Spinal cord (tissue), 10 donors: ENCODE results near the gene GNA12. TPM values are rescaled to one million over a fixed set of nuclear protein-coding genes. Genes with fewer than 3 reads are reported as not detected.

Source experiments
- DNase-seq, 6 donors: peaks; one replicate each; pipeline versions ENCODE4 v3.0.0 to v3.0.0-alpha.2; 2013 to 2015; ENCODE audit warnings: low spot score in 6 of 6, low read depth in 4 of 6
- H3K27ac ChIP-seq: one replicate; pipeline ENCODE4 v1.5.1; 2013; ENCODE audit warnings: low read depth, low read length, control low read depth
- H3K27me3 ChIP-seq: one replicate; pipeline ENCODE4 v1.6.1; 2013; ENCODE audit warnings: low read length; ENCODE audit not compliant: control insufficient read depth, insufficient read depth
- H3K36me3 ChIP-seq: one replicate; pipeline ENCODE4 v1.6.1; 2013; ENCODE audit warnings: low read length; ENCODE audit not compliant: control insufficient read depth, insufficient read depth
- H3K4me1 ChIP-seq: one replicate; pipeline ENCODE4 v1.6.1; 2013; ENCODE audit warnings: low read length; ENCODE audit not compliant: control insufficient read depth, insufficient read depth
- H3K4me3 ChIP-seq: one replicate; pipeline ENCODE4 v1.5.1; 2013; ENCODE audit warnings: low read depth, low read length, control low read depth
- H3K9me3 ChIP-seq: one replicate; pipeline ENCODE4 v1.6.1; 2013; ENCODE audit warnings: low read length; ENCODE audit not compliant: control insufficient read depth, insufficient read depth
- WGBS: methylation state at CpG from one replicate; pipeline ENCODE4 v1.1.5; 2013; ENCODE audit warnings: missing lambda C conversion rate; ENCODE audit not compliant: insufficient coverage; 5-methylcytosine and 5-hydroxymethylcytosine counted together
- polyA plus RNA-seq, 2 donors: library from polyadenylated mRNA; unstranded; fragments of 120-200 nt; gene quantifications; one replicate each; pipeline ENCODE4 v1.2.1, GENCODE V29; 2013; ENCODE audit not compliant: insufficient read length in 2 of 2
- total RNA-seq, 2 donors: library from RNA; depleted of rRNA in 1 of 2; stranded (reverse); fragments of 120-200 nt in 1 of 2; fragments of >200 nt in 1 of 2; gene quantifications; one replicate each; pipeline versions ENCODE4 v1.2.3 to v1.2.4, GENCODE V29; 2013 to 2014
- donor health status: healthy.

GNA12 gene
- total and polyA plus RNA-seq, 4 donors = 17.9 to 125 (median 64.9) TPM

- H3K27ac ChIP-seq = no peak overlapping the region
- no peak overlapping the region for H3K4me3 ChIP-seq
- no peaks in the 10 kb centered on the region for H3K27me3 ChIP-seq
- 90% methylated on average over 15 of the region's 16 CpGs for WGBS
- H3K4me1 ChIP-seq = peaks cover 35% of the 10 kb centered on the region
- peaks cover 5% of the 10 kb centered on the region for H3K36me3 ChIP-seq
- no peak for DNase-seq
- no peaks in the 10 kb centered on the region for H3K9me3 ChIP-seq
Observed at GRCh38 chr7:2814186-2814945, 29.7 kb downstream of the GNA12 start.

- WGBS = 87% methylated on average over 11 of the region's 20 CpGs
- Histone ChIP-seq H3K36me3 (peaks cover 3% of the 10 kb centered on the region), H3K4me3 (no peak overlapping the region), H3K4me1 (peaks cover 29% of the 10 kb centered on the region), H3K9me3 (no peaks in the 10 kb centered on the region), H3K27ac (no peak overlapping the region), H3K27me3 (no peaks in the 10 kb centered on the region)
- DNase-seq = no peak
Observed at GRCh38 chr7:2813350-2814185, 30.5 kb downstream of the GNA12 start.

GRCh38 chr7:2812831-2813230 is 31.3 kb downstream of the GNA12 start:
- Histone ChIP-seq H3K4me3 (no peak overlapping the region), H3K4me1 (peaks cover 30% of the 10 kb centered on the region), H3K27me3 (no peaks in the 10 kb centered on the region), H3K9me3 (no peaks in the 10 kb centered on the region), H3K27ac (no peak overlapping the region), H3K36me3 (peaks cover 3% of the 10 kb centered on the region)
- WGBS = 79% methylated on average over 3 of the region's 3 CpGs
- no peak for DNase-seq

- no peaks in the 10 kb centered on the region for H3K27me3 ChIP-seq
- H3K9me3 ChIP-seq = no peaks in the 10 kb centered on the region
- WGBS = 83% methylated on average over 1 of the region's 7 CpGs
- H3K27ac ChIP-seq = peak overlapping the region; percentile 42
- H3K36me3 ChIP-seq = peaks cover 3% of the 10 kb centered on the region
- no peak overlapping the region for H3K4me3 ChIP-seq
- DNase-seq = no peak
- H3K4me1 ChIP-seq = peaks cover 33% of the 10 kb centered on the region
Observed at GRCh38 chr7:2812114-2812487, 32.0 kb downstream of the GNA12 start.

- WGBS = 86% methylated on average over 7 of the region's 19 CpGs
- no peaks in the 10 kb centered on the region for H3K9me3 ChIP-seq
- peaks cover 33% of the 10 kb centered on the region for H3K4me1 ChIP-seq
- H3K4me3 ChIP-seq = no peak overlapping the region
- DNase-seq = no peak
- H3K27me3 ChIP-seq = no peaks in the 10 kb centered on the region
- peaks cover 3% of the 10 kb centered on the region for H3K36me3 ChIP-seq
- peak overlapping the region; percentile 42 for H3K27ac ChIP-seq
Observed at GRCh38 chr7:2811476-2812113, 32.5 kb downstream of the GNA12 start.

GRCh38 chr7:2810682-2811415 is 33.3 kb downstream of the GNA12 start:
- no peak for DNase-seq
- H3K36me3 ChIP-seq = peaks cover 1% of the 10 kb centered on the region
- no peak overlapping the region for H3K4me3 ChIP-seq
- H3K27ac ChIP-seq = peak overlapping the region; percentile 42
- H3K27me3 ChIP-seq = no peaks in the 10 kb centered on the region
- H3K4me1 ChIP-seq = peaks cover 33% of the 10 kb centered on the region
- H3K9me3 ChIP-seq = no peaks in the 10 kb centered on the region
- WGBS = 72% methylated on average over 15 of the region's 16 CpGs

- H3K27ac ChIP-seq = no peak overlapping the region
- no peaks in the 10 kb centered on the region for H3K27me3 ChIP-seq
- peaks cover 32% of the 10 kb centered on the region for H3K4me1 ChIP-seq
- H3K36me3 ChIP-seq = no peaks in the 10 kb centered on the region
- DNase-seq = no peak
- no peak overlapping the region for H3K4me3 ChIP-seq
- 93% methylated on average over 5 of the region's 8 CpGs for WGBS
- H3K9me3 ChIP-seq = no peaks in the 10 kb centered on the region
Observed at GRCh38 chr7:2809903-2810625, 34.0 kb downstream of the GNA12 start.

GRCh38 chr7:2808891-2809665 is 35.0 kb downstream of the GNA12 start:
- Histone ChIP-seq H3K27ac (no peak overlapping the region), H3K4me3 (no peak overlapping the region), H3K27me3 (no peaks in the 10 kb centered on the region), H3K4me1 (peaks cover 32% of the 10 kb centered on the region), H3K36me3 (no peaks in the 10 kb centered on the region), H3K9me3 (no peaks in the 10 kb centered on the region)
- 92% methylated on average over 8 of the region's 15 CpGs for WGBS
- DNase-seq = no peak
